RWPE2 (cell line): Measurements from ENCODE around the gene BNIP3.

Experiments used
- ATAC-seq: fragments of 200-7000 bp; cut with Tn5 transposase; 3 replicates; pipeline ENCODE4 v1.9.1; 2021; ENCODE audit warnings: low read depth
- DNase-seq: peaks from one replicate; pipeline ENCODE4 v3.0.0-alpha.2; 2020; ENCODE audit warnings: low spot score
- H3K27ac ChIP-seq: fragments of 450-650 bp; 2 replicates; pipeline ENCODE4 v1.5.1; 2017; ENCODE audit warnings: mild to moderate bottlenecking; ENCODE audit not compliant: poor library complexity, severe bottlenecking
- H3K27me3 ChIP-seq: fragments of 250-450 bp; sonication (Bioruptor Pico); 2 replicates; pipeline ENCODE4 v1.5.1; 2021; ENCODE audit warnings: mild to moderate bottlenecking, moderate library complexity; ENCODE audit not compliant: insufficient read depth, poor library complexity, severe bottlenecking
- H3K36me3 ChIP-seq: fragments of 250-450 bp; sonication (Bioruptor Pico); 2 replicates; pipeline ENCODE4 v1.5.1; 2020; ENCODE audit warnings: low read depth, mild to moderate bottlenecking, moderate library complexity
- H3K4me1 ChIP-seq: fragments of 250-450 bp; sonication (Bioruptor Pico); 2 replicates; pipeline ENCODE4 v1.5.1; 2021; ENCODE audit warnings: mild to moderate bottlenecking, moderate library complexity; ENCODE audit not compliant: insufficient read depth, poor library complexity, severe bottlenecking
- H3K4me3 ChIP-seq: fragments of 250-450 bp; sonication (Bioruptor Pico); 2 replicates; pipeline ENCODE4 v1.5.1; 2021; ENCODE audit warnings: mild to moderate bottlenecking, moderate library complexity; ENCODE audit not compliant: severe bottlenecking
- H3K9me3 ChIP-seq: fragments of 250-450 bp; sonication (Bioruptor Pico); 2 replicates; pipeline ENCODE4 v1.5.1; 2021; ENCODE audit warnings: mild to moderate bottlenecking, moderate library complexity; ENCODE audit not compliant: severe bottlenecking
- CTCF ChIP-seq: fragments of 450-650 bp; IDR thresholded peaks from one replicate; pipeline ENCODE4 v1.5.1; 2017; ENCODE audit warnings: mild to moderate bottlenecking, moderate library complexity; ENCODE audit not compliant: poor library complexity, severe bottlenecking

Gene BNIP3

DNA sequence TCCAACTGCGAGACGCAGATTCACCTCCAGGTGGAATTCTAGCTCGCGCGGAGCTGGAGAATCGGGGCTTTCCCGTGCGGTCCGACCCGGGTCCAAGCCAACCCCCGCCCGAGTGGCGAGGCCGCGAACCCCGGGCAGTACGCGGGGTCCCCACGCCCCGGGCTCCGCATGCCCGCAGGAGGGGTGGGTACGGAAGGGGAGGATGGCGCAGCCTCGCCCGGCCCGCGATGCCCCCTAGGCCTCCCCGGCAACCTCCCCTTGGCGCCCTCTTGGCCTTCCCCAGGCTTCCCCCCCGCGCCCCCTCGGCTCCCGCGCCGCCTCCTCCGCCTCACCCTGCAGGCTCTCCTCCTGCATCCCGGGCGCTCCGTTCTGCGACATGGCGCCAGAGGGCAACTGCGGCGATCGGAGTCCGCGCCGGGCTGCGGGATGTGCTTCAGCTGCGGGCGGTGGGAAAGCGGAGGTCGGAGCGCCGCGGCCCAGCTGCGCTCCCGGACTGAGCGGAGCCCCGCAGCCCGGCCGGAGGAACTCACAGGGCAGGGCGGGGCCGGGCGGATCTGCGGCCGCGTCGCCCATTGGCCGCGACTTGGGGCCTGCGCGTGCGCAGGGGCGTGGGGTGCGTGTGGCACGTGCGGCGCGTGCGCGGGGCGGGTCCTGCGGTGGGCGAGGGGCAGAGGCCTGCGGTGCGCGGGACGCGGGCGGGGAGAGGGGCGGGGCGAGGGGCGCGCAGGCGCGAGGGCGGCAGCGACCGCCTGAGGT is at the start of gene BNIP3:
Gene BNIP3, minus strand, starts transcription at position 495 of the 756 bp plus-strand sequence. Its CDS starts 117 bp downstream, at position 378.
- H3K9me3 ChIP-seq: no peaks in the 10 kb centered on the region
- ATAC-seq: peak; percentile 80
- H3K27me3 ChIP-seq: no peaks in the 10 kb centered on the region
- peak within 1 kb of the TSS; percentile 62 for H3K4me3 ChIP-seq
- TF ChIP-seq CTCF: no peak
- no peaks in the 10 kb centered on the region for H3K4me1 ChIP-seq
- H3K36me3 ChIP-seq: peaks cover 25% of the 10 kb centered on the region
- H3K27ac ChIP-seq: peak within 1 kb of the TSS; percentile 51
- peak; percentile 90 for DNase-seq

DNA sequence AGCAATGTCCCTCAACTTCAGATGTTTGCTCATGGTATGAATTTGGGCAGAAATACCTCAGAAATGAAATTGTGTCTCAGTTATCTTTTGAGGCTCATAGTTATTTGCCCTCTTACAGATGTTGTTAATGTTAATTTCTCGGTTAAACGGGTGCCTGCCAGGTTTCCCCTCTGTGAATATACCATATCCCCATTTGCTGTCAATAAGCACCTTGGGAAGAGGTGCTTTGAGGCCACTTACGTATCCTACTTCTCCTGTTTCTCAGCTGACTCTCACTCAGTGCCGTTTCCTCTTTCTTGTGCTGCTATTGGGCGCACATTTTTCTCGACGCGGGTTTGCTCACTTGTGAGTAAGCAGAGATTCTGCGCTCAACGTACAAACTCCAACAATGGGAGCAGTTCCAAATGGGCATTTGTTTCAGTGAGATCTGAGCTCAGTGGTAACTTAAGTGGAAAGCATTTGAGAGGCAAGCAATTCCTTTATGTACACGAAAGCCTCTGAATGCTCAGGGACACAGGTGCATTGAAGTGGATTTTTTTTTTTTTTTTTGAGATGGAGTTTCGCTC is 49.3 kb upstream of the BNIP3 start:
- DNase-seq (no peak), ATAC-seq (no peak)
- H3K9me3 ChIP-seq: no peaks in the 10 kb centered on the region
- no peaks in the 10 kb centered on the region for H3K36me3 ChIP-seq
- H3K27me3 ChIP-seq: peaks cover 25% of the 10 kb centered on the region
- no peak for TF ChIP-seq CTCF
- no peak overlapping the region for H3K27ac ChIP-seq
- no peak overlapping the region for H3K4me3 ChIP-seq
- no peaks in the 10 kb centered on the region for H3K4me1 ChIP-seq

GRCh38 chr10:132028706-132029105 is 47.0 kb upstream of the BNIP3 start:
- Histone ChIP-seq H3K36me3 (no peaks in the 10 kb centered on the region), H3K27ac (no peak overlapping the region), H3K27me3 (peaks cover 17% of the 10 kb centered on the region), H3K4me3 (no peak overlapping the region), H3K4me1 (no peaks in the 10 kb centered on the region), H3K9me3 (no peaks in the 10 kb centered on the region)
- no peak for DNase-seq
- TF ChIP-seq CTCF: no peak
- ATAC-seq: no peak

DNA sequence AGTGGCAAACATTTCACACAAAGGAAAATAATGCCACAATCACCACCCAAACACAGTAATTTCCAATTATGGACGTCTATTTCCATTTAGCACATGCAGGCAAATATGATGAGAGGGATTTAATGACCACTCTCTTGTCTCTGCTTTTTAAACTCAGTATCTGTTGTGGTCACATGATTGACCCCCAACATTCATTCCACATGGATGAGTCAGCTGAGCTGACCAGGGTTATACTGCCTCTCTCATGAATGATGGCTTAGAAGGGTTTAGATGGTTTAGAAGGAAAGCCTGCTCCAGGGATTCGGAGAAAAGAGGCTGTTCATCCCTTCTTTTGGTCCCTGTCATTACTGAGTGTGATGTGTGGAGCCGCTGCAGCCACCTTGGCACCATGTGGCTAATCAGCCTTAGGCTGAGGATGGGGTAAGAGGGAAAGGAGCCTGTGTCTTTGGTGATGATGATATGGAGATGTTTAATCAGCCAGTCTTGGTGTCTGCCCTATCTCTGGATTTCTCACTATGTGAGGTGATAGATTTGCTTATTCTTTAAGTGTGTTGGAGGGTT is 45.8 kb upstream of the BNIP3 start:
- Histone ChIP-seq H3K9me3 (no peaks in the 10 kb centered on the region), H3K27ac (no peak overlapping the region), H3K36me3 (no peaks in the 10 kb centered on the region), H3K27me3 (peaks cover 21% of the 10 kb centered on the region), H3K4me1 (no peaks in the 10 kb centered on the region), H3K4me3 (no peak overlapping the region)
- no peak for DNase-seq
- ATAC-seq: no peak
- TF ChIP-seq CTCF: no peak
